Measurements from ENCODE around the gene MAP7D1. TPM values are rescaled to one million over a fixed set of nuclear protein-coding genes. Genes with fewer than 3 reads are reported as not detected.

MAP7D1 gene
- total RNA-seq, 4 donors from 2014 or later = 74.3 to 187 (median 86.0) TPM

- no peaks in the 10 kb centered on the region for H3K9me3 ChIP-seq
- no peaks in the 10 kb centered on the region for H3K27me3 ChIP-seq
- peak in 1 of 3 donors; percentile 16 for TF ChIP-seq POLR2AphosphoS5 (IDR thresholded peaks at IDR 0.05)
- TF ChIP-seq POLR2A (IDR thresholded peaks at IDR 0.05) = peak; percentile 26
- TF ChIP-seq CTCF (IDR thresholded peaks at IDR 0.05) = no peak
- peaks cover 30 to 64% (median 56%) of the 10 kb centered on the region in 4 donors for H3K4me1 ChIP-seq
- peak overlapping the region; percentile 87 to 100 (median 98) for H3K27ac ChIP-seq
- 24% methylated on average over 12 of the region's 12 CpGs; no CpG with 5 or more reads in 1 of the 2 donors for WGBS, 2 donors (ENCODE audit: low coverage in 1 of 2)
- intact Hi-C loops (cut with DNase I; ENCODE audit: low total_unique reads) = no loop called here
- peak overlapping the region in 3 of 4 donors; percentile 10 to 43 (median 10) for H3K4me3 ChIP-seq
- H3K36me3 ChIP-seq = no peaks in the 10 kb centered on the region
- in situ Hi-C loops (cut with MboI; ENCODE audit: low pct_ligation_motif_present in 1 of 4, low pct_unique_long_range_greater_than_20kb in 1 of 4, low sequenced_read_pairs in 3 of 4) = no loop called here
- DNase-seq = peak; percentile 65
These were observed 5.1 kb downstream of the MAP7D1 start for GRCh38 chr1:36160949-36161485.

GRCh38 chr1:36161641-36162531 lies 5.9 kb downstream of the MAP7D1 start:
- Histone ChIP-seq H3K27ac (peak overlapping the region; percentile 87 to 100 (median 98)), H3K4me1 (peaks cover 30 to 70% (median 57%) of the 10 kb centered on the region in 4 donors), H3K4me3 (peak overlapping the region in 1 of 4 donors; percentile 43), H3K9me3 (no peaks in the 10 kb centered on the region), H3K36me3 (no peaks in the 10 kb centered on the region), H3K27me3 (no peaks in the 10 kb centered on the region)
- TF ChIP-seq CTCF (IDR thresholded peaks at IDR 0.05) (no peak), POLR2AphosphoS5 (IDR thresholded peaks at IDR 0.05) (no peak), EP300 (IDR thresholded peaks at IDR 0.05; ENCODE audit: low read depth) (no peak), POLR2A (IDR thresholded peaks at IDR 0.05) (no peak)
- in situ Hi-C loops (cut with MboI; ENCODE audit: low pct_ligation_motif_present in 1 of 4, low pct_unique_long_range_greater_than_20kb in 1 of 4, low sequenced_read_pairs in 3 of 4) (no loop called here), intact Hi-C loops (cut with DNase I; ENCODE audit: low total_unique reads) (no loop called here)
- DNase-seq = peak; percentile 51
- WGBS, 2 donors (ENCODE audit: low coverage in 1 of 2) = 37 to 42% methylated on average over 2 to 14 of the region's 14 CpGs

- H3K9me3 ChIP-seq = no peaks in the 10 kb centered on the region
- 83% methylated on average over 1 of the region's 1 CpG; no CpG with 5 or more reads in 1 of the 2 donors for WGBS, 2 donors (ENCODE audit: low coverage in 1 of 2)
- peak overlapping the region; percentile 87 to 100 (median 98) for H3K27ac ChIP-seq
- no peaks in the 10 kb centered on the region for H3K27me3 ChIP-seq
- no peaks in the 10 kb centered on the region for H3K36me3 ChIP-seq
- no peak for DNase-seq
- in situ Hi-C loops (cut with MboI; ENCODE audit: low pct_ligation_motif_present in 1 of 4, low pct_unique_long_range_greater_than_20kb in 1 of 4, low sequenced_read_pairs in 3 of 4) (no loop called here), intact Hi-C loops (cut with DNase I; ENCODE audit: low total_unique reads) (no loop called here)
- peaks cover 30 to 71% (median 55%) of the 10 kb centered on the region in 4 donors for H3K4me1 ChIP-seq
- no peak for TF ChIP-seq EP300 (IDR thresholded peaks at IDR 0.05; ENCODE audit: low read depth)
- TF ChIP-seq POLR2AphosphoS5 (IDR thresholded peaks at IDR 0.05) = no peak
- TF ChIP-seq POLR2A (IDR thresholded peaks at IDR 0.05) = no peak
- no peak for TF ChIP-seq CTCF (IDR thresholded peaks at IDR 0.05)
- no peak overlapping the region for H3K4me3 ChIP-seq
These were observed 6.8 kb downstream of the MAP7D1 start for GRCh38 chr1:36162680-36163239.

- intact Hi-C loops (cut with DNase I; ENCODE audit: low total_unique reads) = no loop called here
- Histone ChIP-seq H3K36me3 (no peaks in the 10 kb centered on the region), H3K4me3 (no peak overlapping the region), H3K27me3 (no peaks in the 10 kb centered on the region), H3K27ac (peak overlapping the region in 2 of 4 donors; percentile 50 to 99), H3K9me3 (no peaks in the 10 kb centered on the region), H3K4me1 (peaks cover 27 to 67% (median 48%) of the 10 kb centered on the region in 4 donors)
- TF ChIP-seq CTCF (IDR thresholded peaks at IDR 0.05) (no peak), POLR2A (IDR thresholded peaks at IDR 0.05) (no peak), POLR2AphosphoS5 (IDR thresholded peaks at IDR 0.05) (no peak), EP300 (IDR thresholded peaks at IDR 0.05; ENCODE audit: low read depth) (no peak)
- in situ Hi-C loops (cut with MboI; ENCODE audit: low pct_ligation_motif_present in 1 of 4, low pct_unique_long_range_greater_than_20kb in 1 of 4, low sequenced_read_pairs in 3 of 4) = no loop called here
- DNase-seq = no peak
These were observed 7.5 kb downstream of the MAP7D1 start for GRCh38 chr1:36163426-36163825.

Measured in transverse colon (tissue), 4 donors.